Measurements from ENCODE around the gene MEGF11. TPM values are rescaled to one million over a fixed set of nuclear protein-coding genes. Genes with fewer than 3 reads are reported as not detected.

Gene MEGF11
- total RNA-seq, 1 experiment from 2014 or later = 0.09 TPM

- no peak for TF ChIP-seq CTCF (IDR thresholded peaks at IDR 0.05; ENCODE audit: unreplicated experiment)
- no peaks in the 10 kb centered on the region for H3K4me1 Mint-ChIP-seq (ENCODE audit: insufficient read depth, unreplicated experiment)
- peaks cover 38% of the 10 kb centered on the region for H3K27me3 Mint-ChIP-seq (ENCODE audit: insufficient read depth, unreplicated experiment)
- BruUV-seq (replicated peaks) = no TSS peak
- no peaks in the 10 kb centered on the region for H3K36me3 Mint-ChIP-seq (ENCODE audit: insufficient read depth, unreplicated experiment)
- intact Hi-C loops (cut with micrococcal nuclease) = no loop called here
- no peak overlapping the region for H3K4me3 Mint-ChIP-seq (ENCODE audit: unreplicated experiment)
- DNase-seq (ENCODE audit: unreplicated experiment) = no peak
- ChIA-PET CTCF (interaction anchor here (0.6 to 1.5 kb wide), 2 partner anchors 19 to 483 kb away, joined by 3 to 6 read pairs; no protein-coding TSS in a partner anchor), POLR2A (no interaction called here)
- H3K27ac Mint-ChIP-seq (ENCODE audit: low read depth, unreplicated experiment) = no peak overlapping the region
- no peaks in the 10 kb centered on the region for H3K9me3 Mint-ChIP-seq (ENCODE audit: unreplicated experiment)
Observed at GRCh38 chr15:66232267-66232625, 21.3 kb downstream of the MEGF11 start.

GRCh38 chr15:66231394-66232266 is 21.9 kb downstream of the MEGF11 start:
- DNase-seq (ENCODE audit: unreplicated experiment) = no peak
- intact Hi-C loops (cut with micrococcal nuclease) = no loop called here
- Mint-ChIP-seq H3K9me3 (ENCODE audit: unreplicated experiment) (no peaks in the 10 kb centered on the region), H3K4me1 (ENCODE audit: insufficient read depth, unreplicated experiment) (no peaks in the 10 kb centered on the region), H3K27me3 (ENCODE audit: insufficient read depth, unreplicated experiment) (peaks cover 32% of the 10 kb centered on the region), H3K27ac (ENCODE audit: low read depth, unreplicated experiment) (no peak overlapping the region), H3K36me3 (ENCODE audit: insufficient read depth, unreplicated experiment) (no peaks in the 10 kb centered on the region), H3K4me3 (ENCODE audit: unreplicated experiment) (no peak overlapping the region)
- POLR2A ChIA-PET = no interaction called here
- CTCF ChIA-PET = interaction anchor here (0.7 to 1.5 kb wide), 2 partner anchors 20 to 1018 kb away, joined by 3 to 6 read pairs; no protein-coding TSS in a partner anchor
- TF ChIP-seq CTCF (IDR thresholded peaks at IDR 0.05; ENCODE audit: unreplicated experiment) = no peak
- no TSS peak for BruUV-seq (replicated peaks)

GRCh38 chr15:66229790-66230465 is 23.6 kb downstream of the MEGF11 start:
- CTCF ChIA-PET = no interaction called here
- no peak overlapping the region for H3K27ac Mint-ChIP-seq (ENCODE audit: low read depth, unreplicated experiment)
- no TSS peak for BruUV-seq (replicated peaks)
- H3K9me3 Mint-ChIP-seq (ENCODE audit: unreplicated experiment) = no peaks in the 10 kb centered on the region
- no peaks in the 10 kb centered on the region for H3K36me3 Mint-ChIP-seq (ENCODE audit: insufficient read depth, unreplicated experiment)
- no peak overlapping the region for H3K4me3 Mint-ChIP-seq (ENCODE audit: unreplicated experiment)
- POLR2A ChIA-PET = no interaction called here
- TF ChIP-seq CTCF (IDR thresholded peaks at IDR 0.05; ENCODE audit: unreplicated experiment) = no peak
- intact Hi-C loops (cut with micrococcal nuclease) = no loop called here
- H3K27me3 Mint-ChIP-seq (ENCODE audit: insufficient read depth, unreplicated experiment) = peaks cover 15% of the 10 kb centered on the region
- no peak for DNase-seq (ENCODE audit: unreplicated experiment)
- H3K4me1 Mint-ChIP-seq (ENCODE audit: insufficient read depth, unreplicated experiment) = no peaks in the 10 kb centered on the region
